ENCODE data around the gene CLSTN1. TPM values are rescaled to one million over a fixed set of nuclear protein-coding genes. Genes with fewer than 3 reads are reported as not detected.

The CLSTN1 gene
- polyA plus RNA-seq, 1 of the 3 experiments (the other 2 are of a cell fraction) = 59.6 TPM

- TF ChIP-seq SMC3 (IDR thresholded peaks at IDR 0.05; ENCODE audit: low read depth, low read length) (no peak), NFIC (IDR thresholded peaks at IDR 0.05; ENCODE audit: borderline replicate concordance) (no peak), PBX3 (IDR thresholded peaks at IDR 0.05) (no peak), SIN3A (IDR thresholded peaks at IDR 0.05; ENCODE audit: borderline replicate concordance, low read depth, low read length) (no peak), FOXJ3 (CRISPR knock-in tag; IDR thresholded peaks at IDR 0.05) (no peak), GATA2 (CRISPR knock-in tag; IDR thresholded peaks at IDR 0.05) (no peak), CTCF (IDR thresholded peaks at IDR 0.05) (no peak)
Measured at GRCh38 chr1:9761855-9762254, 61.9 kb downstream of the CLSTN1 start (continued).

- ChIA-PET CTCF (interaction anchor here (1.1 kb wide), 1 partner anchor 19 kb away, joined by 4 read pairs; no protein-coding TSS in a partner anchor), POLR2A (no interaction called here)
- no peak for DNase-seq
- 97% methylated on average over 6 of the region's 6 CpGs for WGBS (ENCODE audit: low lambda C conversion rate)
- Histone ChIP-seq H2AFZ (ENCODE audit: low read depth) (no peak overlapping the region), H3K36me3 (replicated peaks in 1 of 2; ENCODE audit: control insufficient read depth in 1 of 2, insufficient read depth in 2 of 2, low read length in 1 of 2) (no peaks in the 10 kb centered on the region), H3K27ac (ENCODE audit: low read depth in 2 of 2, low read length in 1 of 2) (no peak overlapping the region), H3K9me3 (no peaks in the 10 kb centered on the region), H3K9ac (no peak overlapping the region), H3K4me3 (ENCODE audit: low read depth in 2 of 2, low read length in 1 of 2) (no peak overlapping the region), H3K9me2 (no peaks in the 10 kb centered on the region), H3K27me3 (ENCODE audit: insufficient read depth) (no peaks in the 10 kb centered on the region), H3F3A (replicated peaks; ENCODE audit: insufficient read depth) (peaks cover 10% of the 10 kb centered on the region), H3K79me2 (ENCODE audit: insufficient read depth) (peaks cover 51% of the 10 kb centered on the region), H3K4me2 (no peak overlapping the region), H3K4me1 (ENCODE audit: control insufficient read depth in 1 of 2, insufficient read depth in 2 of 2, low read depth in 1 of 2, low read length in 1 of 2) (0 out of 4 replicates have a peak, but pooled peaks cover 0 to 4% of the 10 kb centered on the region in 2 experiments), H4K20me1 (ENCODE audit: insufficient read depth) (no peaks in the 10 kb centered on the region)
- no peak for TF ChIP-seq RFX5 (IDR thresholded peaks at IDR 0.05; ENCODE audit: low read length)
- no peak for TF ChIP-seq FOXM1 (IDR thresholded peaks at IDR 0.05; ENCODE audit: low read depth)
- TF ChIP-seq YY1 (IDR thresholded peaks at IDR 0.05; ENCODE audit: low read depth) = no peak
- no peak for TF ChIP-seq MAX (IDR thresholded peaks at IDR 0.05; ENCODE audit: low read depth)
- TF ChIP-seq ZBTB33 (IDR thresholded peaks at IDR 0.05; ENCODE audit: borderline replicate concordance, low read depth) = no peak
- TF ChIP-seq REST (IDR thresholded peaks at IDR 0.05; ENCODE audit: low read depth, low read length) = no peak
Measured at GRCh38 chr1:9760824-9761223, 62.9 kb downstream of the CLSTN1 start.

Data from SK-N-SH (cell line).